ENCODE measurements around the gene ALDH1B1.

ALDH1B1 gene

DNA sequence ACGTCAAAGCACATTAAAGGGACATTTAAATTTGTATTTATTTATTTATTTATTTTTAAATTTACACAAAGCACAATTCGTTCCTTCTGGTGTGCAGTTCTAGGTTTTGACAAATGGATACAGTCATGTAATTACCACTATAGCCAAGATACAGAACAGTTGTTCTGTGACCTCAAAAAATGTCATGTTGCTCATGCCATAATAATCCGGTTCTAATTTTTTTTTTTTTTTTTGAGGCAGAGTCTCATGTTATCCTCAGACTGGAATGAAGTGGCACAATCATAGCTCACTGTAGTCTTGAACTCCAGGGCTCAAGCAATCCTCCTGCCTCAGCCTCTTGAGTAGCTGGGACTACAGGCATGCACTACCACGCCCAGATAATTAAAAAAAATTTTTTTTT lies 24.0 kb downstream of the ALDH1B1 start:
- no peak for DNase-seq (ENCODE audit: low read depth, low spot score)

DNA sequence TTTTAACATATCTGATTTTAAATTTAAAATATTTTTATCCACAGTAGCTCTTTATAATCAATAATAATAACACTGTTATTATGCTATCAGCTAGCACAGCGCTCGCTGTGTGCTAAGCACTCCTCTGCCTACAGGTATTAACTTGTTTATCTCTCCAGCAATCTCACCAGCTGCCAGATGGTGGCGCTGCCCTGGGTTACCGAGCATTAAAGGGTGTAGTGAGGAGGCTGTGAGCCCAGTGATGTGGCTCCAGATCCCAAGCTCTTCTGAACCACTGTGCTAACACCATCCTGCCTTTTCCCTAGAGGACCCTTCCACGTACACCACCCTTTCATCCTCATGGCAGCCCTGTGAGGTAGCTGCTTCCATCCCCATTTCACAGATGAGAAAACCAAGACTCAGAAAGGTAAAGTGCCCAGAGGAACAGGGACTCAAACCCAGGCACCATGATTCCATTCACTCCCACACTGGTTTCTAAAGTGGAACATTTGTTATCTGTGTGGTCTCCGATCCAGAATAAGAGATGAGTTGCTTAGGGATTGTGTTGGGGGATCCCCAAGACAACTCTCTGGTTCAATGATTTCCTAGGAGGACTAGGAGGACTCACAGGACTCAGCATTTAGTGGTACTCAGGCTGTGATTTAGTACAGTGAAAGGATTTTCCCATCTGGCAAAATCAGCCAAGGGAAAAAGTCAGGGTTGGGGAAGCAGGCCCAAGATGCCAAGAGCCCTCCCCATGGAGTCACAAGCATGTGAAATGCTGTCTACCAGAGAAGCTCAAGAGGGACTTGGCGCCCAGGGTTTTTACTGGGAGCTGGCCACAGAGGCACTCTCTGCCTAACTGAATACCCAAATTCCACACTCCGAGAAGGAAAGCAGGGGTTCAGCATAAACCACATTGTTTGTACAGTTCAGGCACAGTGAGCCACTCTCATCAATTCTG lies 24.8 kb downstream of the ALDH1B1 start:
- DNase-seq (ENCODE audit: low read depth, low spot score): no peak

DNA sequence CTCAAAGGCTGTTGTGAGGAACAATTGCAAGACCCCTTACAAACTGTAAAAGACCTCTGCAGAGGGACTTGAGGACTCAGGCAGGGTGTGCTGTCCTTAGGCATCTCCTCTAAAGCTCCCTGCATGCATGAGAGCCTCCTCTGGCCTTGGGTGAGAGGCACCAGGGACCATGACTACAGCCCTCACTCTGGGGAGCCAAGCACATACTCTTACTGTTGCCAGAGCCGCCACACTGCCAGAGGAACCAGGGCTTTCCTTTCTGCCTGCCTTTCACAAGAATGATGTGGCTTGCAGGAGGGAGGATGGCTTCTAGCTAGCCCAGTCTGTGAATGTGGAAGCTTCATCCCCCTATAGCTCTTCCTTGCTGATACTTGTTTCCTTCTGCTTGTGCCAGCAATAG lies 25.9 kb downstream of the ALDH1B1 start:
- no peak for DNase-seq (ENCODE audit: low read depth, low spot score)

DNA sequence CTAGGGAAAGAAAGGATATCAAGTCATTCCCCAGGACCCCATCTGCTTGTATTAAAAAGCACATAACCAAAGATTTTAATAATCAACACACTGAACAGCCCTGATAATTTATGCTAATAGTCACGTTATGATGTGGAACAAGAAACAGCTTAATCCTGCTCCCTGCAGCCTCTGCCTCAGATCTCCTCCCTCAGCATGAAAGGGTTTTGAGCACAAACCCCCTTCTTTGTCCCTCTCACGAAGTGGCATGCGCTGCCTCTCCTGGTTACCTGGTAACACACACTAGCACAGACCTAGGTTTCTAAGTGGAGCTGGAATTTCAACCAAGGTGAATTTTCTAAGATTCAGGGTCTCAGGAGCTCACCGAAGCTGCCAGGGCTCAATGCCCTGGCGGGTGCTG lies 26.7 kb downstream of the ALDH1B1 start:
- DNase-seq (ENCODE audit: low read depth, low spot score): no peak

DNA sequence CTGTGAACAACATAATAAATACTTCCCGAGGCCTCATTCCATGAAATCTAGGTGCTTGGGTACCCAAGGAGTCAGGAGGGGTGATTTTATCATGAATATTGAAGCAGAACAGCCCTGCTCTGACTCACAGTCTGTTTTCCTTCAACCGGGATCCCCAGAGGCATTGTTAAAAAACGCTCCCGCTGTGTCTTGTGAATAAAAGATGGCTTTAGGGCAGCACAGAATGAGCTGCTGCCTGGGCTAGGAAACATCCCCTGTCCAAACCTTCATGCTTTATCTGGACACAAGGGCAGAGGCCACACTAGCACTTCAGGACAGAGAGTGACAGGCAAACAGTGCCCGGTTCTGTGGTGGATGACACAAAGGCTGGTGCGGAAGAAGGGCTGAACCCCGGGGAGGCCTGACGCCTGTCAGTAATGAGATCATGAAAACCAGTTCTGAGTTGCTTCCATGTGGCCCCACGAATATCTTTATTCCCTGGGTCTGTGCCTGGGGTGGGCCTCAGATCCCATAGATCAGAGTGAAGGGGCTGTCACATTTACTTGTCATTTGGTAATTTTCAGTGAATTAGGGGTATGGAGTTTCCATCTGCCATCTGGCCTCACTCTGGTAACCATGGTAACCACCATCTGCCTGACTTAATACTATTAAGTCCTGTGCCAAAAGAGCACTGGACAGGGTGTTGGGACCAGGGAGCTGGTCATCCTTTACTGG lies 29.2 kb downstream of the ALDH1B1 start:
- no peak for DNase-seq (ENCODE audit: low read depth, low spot score)

DNA sequence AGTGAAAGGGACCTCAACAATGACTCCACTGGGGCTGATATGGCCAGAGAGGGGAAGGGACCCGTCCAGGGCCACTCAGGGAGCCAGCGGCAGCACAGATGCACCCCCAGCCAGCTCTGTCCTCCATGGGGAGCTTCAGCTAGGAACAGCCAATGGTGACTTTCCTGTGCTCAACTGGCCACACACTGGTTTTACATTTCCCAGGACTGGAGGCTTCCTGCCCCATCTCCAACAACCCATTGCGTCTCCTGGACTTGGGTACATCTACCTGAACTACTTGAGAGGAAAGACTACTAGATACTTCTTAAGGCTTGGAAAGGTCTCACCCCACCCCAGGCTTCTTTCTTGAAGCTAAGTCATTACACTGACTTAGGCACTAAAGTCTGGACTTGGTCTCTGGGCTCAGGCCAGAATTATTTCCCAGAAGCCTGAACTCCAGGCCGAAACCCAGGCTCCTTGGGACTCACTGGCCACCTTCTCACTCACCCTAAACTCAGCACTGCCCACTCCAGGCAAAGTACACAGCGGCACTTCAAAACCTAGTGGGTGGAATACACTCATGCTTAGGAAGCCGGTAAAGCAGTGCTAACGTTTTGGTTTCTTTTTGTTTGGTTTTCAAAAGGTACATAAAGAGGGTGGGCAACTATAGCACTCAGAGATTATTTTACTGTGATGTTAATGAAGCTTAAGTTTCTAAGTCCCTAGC lies 30.2 kb downstream of the ALDH1B1 start:
- DNase-seq (ENCODE audit: low read depth, low spot score): no peak

DNA sequence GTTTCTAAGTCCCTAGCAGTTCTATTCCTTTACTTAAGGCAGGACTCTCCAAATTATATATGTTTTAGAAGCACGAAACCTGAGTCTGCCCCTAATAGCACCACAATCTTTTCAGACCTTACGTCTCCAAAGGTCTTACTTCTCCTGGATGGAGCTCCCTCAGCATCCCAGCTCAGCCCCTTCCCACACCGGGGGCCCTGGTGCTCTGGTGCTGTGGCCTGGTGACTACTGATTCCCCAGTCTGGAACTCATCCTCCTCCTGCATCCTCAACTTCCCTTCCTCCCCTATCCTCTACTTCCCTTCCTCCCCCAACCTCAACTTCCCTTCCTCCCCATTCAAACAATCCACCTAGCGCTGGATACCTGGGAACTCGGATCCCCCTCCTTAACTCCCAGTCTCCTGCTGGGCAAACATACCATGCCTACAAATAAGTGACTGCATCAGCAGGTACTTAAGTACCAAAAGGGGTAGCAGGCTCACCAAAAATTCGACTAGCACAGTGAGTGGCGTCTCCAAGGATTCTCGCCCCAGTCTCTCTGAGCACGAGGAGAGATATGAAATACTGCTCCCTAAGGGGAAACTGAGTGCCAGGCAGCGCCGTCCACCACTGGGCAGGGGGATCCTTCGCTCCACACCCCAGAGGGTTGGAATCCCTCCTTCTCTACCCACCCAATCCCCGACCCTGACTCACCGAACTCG lies 30.9 kb downstream of the ALDH1B1 start:
- DNase-seq (ENCODE audit: low read depth, low spot score): no peak

DNA sequence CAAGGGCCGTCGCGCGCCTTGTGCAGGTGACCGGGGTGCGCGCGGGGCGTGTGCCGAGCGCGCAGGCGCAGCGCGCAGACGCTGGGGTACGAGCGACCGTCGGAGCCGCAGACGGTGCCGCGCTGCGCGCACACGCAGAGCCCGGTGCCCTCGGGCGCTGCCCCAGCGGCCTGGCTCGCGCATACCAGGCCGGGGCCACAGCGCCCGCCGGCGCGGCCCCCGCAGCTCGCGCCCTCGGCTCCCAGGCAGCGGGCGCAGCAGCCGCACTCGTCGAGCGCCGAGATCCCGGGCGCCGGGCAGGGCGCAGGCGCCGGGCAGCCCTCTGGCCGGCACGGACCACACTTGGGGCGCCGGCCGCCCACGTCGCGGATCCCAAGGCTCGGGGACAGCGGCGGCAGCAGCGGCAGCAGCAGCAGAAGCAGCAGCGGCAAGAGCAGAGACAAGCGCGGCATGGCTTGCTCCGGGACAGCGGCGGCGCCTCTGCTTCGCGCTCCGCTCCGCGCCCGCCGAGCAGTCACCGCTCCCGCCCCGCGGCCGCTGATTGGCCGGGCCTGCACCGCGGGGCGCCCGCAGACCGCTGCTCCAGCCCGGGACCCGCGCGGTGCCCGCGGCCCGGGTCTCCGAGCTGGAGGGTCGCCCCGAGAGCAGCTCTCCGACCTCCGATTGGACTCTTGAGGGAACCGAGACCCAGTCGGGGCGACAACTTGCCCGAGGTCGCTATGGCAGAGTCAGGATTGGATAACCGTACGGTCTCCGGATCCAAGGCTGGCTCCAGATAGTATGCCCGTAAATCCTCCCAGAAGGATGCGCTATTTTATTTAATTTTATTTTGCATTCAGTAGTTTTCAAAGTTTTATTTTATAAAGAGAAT lies 31.7 kb downstream of the ALDH1B1 start, which contains the start of gene IGFBPL1:
IGFBPL1 (minus strand) TSS at position 482 of the 871 bp plus-strand sequence; CDS start at position 452, 30 bp downstream.
- no peak for DNase-seq (ENCODE audit: low read depth, low spot score)

DNA sequence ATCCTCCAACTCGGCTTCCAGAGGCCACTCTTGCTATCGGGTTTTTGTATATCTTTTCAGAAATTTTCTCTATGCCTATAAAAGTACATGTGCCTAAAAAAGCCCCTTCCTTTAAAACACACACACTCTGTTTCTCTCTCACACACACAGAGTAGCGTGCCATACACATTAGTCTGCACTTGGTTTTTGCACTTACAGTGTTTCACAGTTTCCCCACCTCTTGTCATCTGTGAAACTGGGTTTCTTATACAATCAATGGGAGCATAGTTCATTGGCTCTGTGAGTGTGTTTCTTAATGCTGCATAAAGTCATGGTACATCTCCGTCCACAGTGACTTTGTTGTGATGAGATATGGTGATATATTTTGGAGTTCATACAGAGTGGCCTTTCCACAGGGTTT lies 32.4 kb downstream of the ALDH1B1 start:
- no peak for DNase-seq (ENCODE audit: low read depth, low spot score)

DNA sequence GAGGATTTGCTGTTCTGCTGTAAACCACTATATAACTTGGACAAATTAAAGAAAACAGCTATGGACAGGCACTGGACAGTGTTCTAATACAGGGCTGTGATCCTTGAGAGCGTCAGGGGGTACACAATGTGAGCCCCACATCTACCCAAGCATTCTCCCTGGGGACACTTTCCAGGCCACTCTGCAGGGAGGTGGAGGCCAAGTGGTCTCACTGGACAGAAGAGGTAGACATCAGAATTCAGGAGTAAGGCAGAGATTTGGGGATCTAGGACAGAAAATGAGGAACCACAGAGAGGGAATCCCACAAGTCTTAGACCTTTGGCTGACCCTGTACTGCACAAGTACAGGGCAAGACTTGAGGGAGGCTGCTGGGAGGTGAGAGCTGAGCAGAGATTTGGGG lies 35.6 kb downstream of the ALDH1B1 start:
- no peak for DNase-seq (ENCODE audit: low read depth, low spot score)

DNA sequence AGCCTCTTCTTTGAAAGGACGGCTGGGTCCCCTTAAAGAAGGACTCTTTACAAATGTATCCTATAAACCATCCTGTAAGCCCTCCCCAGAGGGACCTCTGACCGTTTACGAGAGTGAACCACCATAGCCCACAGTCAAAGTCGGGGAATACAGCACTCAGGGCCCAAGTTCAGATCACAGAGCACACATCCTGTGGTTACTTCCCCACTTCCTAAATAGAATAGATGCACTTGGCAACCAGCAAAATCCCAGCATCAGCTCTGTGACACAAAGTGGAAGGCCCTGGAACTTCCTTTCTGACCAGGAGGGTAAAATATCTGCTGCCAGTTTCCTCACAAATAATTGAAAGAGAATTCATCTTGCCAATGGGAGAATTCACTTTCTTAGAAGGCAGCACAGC lies 38.6 kb downstream of the ALDH1B1 start:
- DNase-seq (ENCODE audit: low read depth, low spot score): no peak

DNA sequence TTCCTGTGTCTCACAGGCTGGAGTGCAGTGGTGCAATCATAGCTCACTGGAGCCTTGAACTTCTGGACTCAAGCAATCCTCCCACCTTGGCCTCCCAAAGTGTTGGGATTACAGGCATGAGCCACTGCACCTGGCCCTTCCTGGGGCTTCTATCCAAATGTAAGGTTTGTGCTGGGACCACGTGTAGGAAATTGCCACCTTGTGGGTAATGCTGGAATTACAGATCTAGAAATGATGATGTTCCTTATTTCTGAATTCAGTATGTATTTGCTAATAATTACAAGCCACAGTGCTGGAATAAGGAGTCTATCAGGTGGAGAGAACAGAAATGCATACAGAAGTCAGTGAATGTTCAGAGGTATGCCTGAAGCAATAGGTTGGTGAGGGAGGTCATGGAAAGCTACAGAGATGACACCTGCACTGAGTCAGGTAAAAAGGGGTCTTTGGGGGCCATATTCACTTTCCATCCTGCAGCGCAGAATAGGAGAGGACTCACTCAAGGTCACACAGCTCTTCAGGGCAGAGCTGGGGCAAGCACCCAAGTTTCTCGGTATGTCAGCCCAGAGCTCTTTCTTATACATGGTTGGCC lies 40.5 kb downstream of the ALDH1B1 start:
- no peak for DNase-seq (ENCODE audit: low read depth, low spot score)

DNA sequence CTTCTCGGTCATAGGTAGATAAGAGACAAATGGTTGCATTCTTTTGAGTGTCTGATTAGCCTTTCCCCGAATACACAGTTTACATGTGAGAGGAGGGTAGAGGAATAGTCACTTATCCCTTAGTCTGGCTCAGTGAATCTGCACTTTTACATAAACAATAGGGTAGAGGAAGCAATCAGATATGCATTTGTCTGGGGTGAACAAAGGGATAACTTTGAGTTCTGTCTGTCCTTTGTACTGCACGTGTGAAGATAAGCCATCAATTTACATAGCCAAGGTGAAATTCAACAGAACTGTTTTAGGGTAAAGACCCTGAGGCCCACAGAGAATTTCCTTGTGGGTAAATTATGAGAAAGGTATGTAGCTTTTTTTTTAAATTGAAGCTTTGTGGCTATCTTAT lies 41.9 kb downstream of the ALDH1B1 start:
- DNase-seq (ENCODE audit: low read depth, low spot score): no peak

DNA sequence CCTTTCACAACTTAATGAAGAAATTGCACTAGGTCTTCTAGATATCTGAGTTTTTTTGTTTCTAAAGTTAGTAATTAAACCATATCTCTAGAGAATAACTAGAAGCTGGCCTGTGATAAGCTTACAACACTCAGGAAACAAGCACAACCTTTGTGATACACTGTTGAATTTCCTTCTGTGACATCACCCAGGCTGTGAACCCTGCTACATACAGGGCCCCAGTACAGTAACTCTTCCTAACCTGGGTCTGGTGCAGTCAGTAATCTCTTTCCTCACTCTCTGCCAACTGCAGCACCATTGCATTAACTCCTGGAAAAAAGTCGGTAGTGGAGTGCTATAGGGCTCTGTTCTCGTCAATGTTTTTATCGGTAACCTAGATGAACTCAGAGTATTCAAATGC lies 42.4 kb downstream of the ALDH1B1 start:
- no peak for DNase-seq (ENCODE audit: low read depth, low spot score)

DNA sequence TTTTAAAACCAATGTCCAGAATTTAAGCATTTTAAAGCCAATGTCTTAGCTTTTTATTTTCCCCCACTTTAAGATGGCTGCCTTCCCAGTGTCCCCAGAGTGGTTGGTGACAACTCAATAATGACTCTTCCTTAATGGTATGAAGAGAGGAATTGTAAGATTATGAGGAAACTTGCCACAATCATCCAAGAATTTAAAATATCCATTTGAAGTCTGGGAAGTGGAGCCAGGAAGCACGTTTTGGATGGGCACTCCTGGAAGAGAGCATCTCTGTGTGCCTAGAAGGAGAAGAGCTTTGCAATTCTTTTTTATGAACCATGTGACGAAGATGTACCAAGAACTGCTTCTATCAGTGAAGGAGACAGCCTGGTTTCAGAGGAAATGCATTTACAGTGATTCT lies 43.0 kb downstream of the ALDH1B1 start:
- no peak for DNase-seq (ENCODE audit: low read depth, low spot score)

DNA sequence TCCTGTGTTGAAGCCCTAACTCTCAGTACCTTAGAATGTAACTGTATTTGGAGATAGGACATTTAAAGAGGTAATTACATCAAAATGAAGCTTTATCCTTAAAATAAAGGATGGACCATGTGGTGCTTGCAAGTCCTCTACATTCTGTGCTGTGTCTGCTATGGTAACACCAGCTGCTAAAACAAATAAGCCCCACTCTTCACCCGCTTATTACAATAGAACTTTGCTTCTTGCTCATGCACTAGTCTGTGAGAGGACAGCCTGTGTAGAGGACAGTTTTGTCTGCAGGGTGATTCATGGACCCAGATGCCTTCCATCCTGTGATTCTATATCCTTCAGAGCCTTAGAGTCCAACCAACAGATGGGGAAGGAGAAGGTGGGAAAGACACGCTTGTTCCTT lies 44.2 kb downstream of the ALDH1B1 start:
- DNase-seq (ENCODE audit: low read depth, low spot score): no peak

DNA sequence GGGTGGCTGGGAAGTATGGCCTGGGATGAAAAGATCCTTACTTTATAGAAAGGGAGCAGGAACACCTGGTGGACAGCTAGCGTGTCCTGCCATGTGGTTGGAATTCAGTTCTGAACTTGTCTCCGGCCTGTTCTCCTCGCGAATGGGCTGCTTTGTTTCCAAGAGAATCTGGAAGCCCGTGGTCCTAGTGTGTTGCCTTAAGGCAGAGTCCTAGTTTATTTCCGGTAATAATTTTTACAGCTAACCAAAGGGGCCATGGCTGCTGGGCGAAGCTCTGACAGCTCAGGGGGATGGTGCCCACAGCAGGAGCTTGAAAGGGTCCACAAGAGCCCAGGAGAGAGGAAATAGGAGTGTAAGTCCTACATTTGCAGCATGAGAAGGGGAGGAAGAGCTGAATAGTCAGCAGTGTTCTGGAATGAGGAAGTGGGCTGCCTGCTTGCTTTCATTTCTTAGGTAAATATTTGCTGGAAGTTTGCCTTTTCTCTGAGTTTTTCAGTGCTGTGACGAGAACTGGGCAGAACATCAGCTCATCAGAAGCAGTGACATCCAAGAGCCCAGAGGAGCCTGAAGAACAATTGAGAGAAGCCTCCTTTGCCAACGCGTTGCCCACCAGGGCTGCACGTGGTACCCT lies 44.8 kb downstream of the ALDH1B1 start:
- DNase-seq (ENCODE audit: low read depth, low spot score): no peak

DNA sequence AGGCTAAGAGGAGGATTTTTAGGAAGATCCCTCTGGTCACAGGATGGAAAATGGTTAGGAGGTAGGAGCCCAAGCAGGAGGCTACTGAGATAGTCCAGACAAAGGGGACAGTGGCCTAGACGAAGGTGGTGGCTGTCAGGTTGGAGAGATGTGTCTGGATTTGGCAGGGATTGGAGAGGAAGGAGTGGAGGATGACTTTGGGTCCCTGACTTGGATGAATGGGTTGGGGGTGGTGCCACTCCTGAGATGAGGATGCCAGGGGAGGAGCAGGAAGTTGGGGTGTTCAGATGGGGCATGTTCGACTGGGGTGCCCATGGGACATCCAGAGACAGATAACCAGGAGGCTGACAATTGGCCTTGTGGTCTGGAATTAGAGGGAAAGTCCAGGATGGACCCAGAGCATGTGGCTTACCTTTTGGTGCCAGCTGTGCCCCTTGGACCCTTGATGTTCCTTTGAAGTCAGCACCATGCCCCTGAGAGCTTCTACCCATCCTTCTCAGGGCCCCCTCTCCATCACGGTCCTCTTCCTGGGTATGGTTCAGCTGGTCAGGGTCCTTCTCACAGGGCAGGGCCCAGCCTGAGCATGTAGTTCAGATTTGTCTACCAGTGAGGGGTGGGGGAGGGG lies 46.9 kb downstream of the ALDH1B1 start:
- no peak for DNase-seq (ENCODE audit: low read depth, low spot score)

DNA sequence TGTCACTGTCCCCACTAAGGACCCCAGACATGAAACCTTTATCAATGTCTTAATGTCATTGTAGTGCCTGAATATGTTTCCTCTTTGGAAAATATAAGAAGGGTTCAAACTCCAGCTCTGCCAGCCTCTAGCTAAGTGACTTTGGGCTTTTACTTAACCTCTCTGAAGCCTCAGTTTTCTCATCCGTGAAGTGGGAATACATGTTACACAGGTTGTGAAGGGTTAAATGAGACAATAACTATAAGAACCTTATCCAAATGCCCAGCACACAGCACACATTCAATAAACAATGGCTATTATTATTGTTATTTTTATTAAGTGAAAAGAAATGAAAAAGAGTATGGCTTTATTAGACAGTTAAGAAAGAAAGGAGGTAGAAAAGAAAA lies 47.4 kb downstream of the ALDH1B1 start:
- DNase-seq (ENCODE audit: low read depth, low spot score): no peak
